Activated T-helper 2 cell treated with anti-CD3 and anti-CD28 coated beads, Interferon-gamma antibody, Interleukin-2, Interleukin-4, amounts not matched to agents 10 μg/mL and 5 μg/mL and 100 μg/mL, durations not matched to agents 14 hours and 24 hours and 36 hours (primary cell): ENCODE data around the gene DSCAM. TPM values are rescaled to one million over a fixed set of nuclear protein-coding genes. Genes with fewer than 3 reads are reported as not detected.

Source experiments
- DNase-seq: peaks from one replicate; pipeline ENCODE4 v3.0.0; 2021; ENCODE audit warnings: low spot score
- H3K27ac Mint-ChIP-seq: one replicate; pipeline ENCODE4 v1.8.0; 2021; ENCODE audit warnings: mixed read lengths
- H3K27me3 Mint-ChIP-seq: one replicate; pipeline ENCODE4 v1.8.0; 2021; ENCODE audit warnings: low read depth, mixed read lengths
- H3K36me3 Mint-ChIP-seq: one replicate; pipeline ENCODE4 v1.8.0; 2021; ENCODE audit warnings: low read depth, mixed read lengths
- H3K4me1 Mint-ChIP-seq: one replicate; pipeline ENCODE4 v1.8.0; 2021; ENCODE audit warnings: low read depth, mixed read lengths
- H3K4me3 Mint-ChIP-seq: one replicate; pipeline ENCODE4 v1.8.0; 2021; ENCODE audit warnings: low read depth, mild to moderate bottlenecking, moderate library complexity, mixed read lengths
- H3K9me3 Mint-ChIP-seq: one replicate; pipeline ENCODE4 v1.8.0; 2021; ENCODE audit warnings: mixed read lengths
- intact Hi-C: fragments of 100-400 bp; cut with micrococcal nuclease; formaldehyde crosslinking; loops from one replicate; pipeline ENCODE4 v1.15.1; 2023
- total RNA-seq: library from RNA; stranded (reverse); gene quantifications from 2 replicates; pipeline ENCODE4 v1.2.3, GENCODE V29; 2022

DSCAM gene
- total RNA-seq, 1 donor from 2014 or later = not detected

DNA sequence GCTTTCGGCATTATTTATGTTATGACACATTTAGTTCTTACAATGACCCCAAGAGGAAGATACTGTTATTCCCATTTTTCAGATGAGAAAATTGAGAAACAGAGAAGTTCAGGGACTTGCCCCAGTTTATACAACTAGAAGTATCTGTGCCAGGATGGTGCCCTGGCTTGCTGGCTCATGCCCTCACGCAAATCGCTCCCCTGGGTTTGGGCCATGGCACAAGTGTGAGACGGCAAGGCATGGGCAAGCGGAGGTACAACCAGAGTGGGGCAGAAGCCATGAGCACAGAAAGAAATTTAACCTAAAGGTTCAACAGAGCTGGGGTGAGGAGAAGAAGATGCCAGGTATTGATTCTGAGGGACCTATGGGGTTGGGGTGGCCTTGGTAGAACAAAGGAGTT lies 469.8 kb downstream of the DSCAM start:
- Mint-ChIP-seq H3K27ac (no peak overlapping the region), H3K4me3 (no peak overlapping the region), H3K9me3 (peaks cover 17% of the 10 kb centered on the region), H3K4me1 (no peaks in the 10 kb centered on the region), H3K36me3 (no peaks in the 10 kb centered on the region), H3K27me3 (no peaks in the 10 kb centered on the region)
- DNase-seq = no peak
- intact Hi-C loops = no loop called here

DNA sequence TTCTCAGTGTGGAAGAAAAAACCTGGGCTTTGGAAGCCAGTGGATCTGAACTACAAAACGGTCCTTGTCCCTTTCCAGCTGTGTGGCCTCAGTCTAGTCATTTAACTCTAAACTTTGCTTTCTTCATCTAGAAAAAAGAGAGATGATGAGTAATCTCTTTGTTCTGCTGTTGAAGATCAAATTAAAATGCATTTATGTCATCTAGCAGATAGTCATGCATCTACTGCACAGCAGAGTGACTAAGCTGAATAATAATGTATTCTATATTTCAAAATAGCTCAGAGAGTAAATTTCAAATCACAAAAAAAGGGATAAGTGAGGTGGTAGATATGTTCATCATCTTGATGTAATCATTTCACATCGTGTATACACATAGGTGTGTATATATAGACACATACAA lies 473.2 kb downstream of the DSCAM start:
- intact Hi-C loops = no loop called here
- Mint-ChIP-seq H3K36me3 (no peaks in the 10 kb centered on the region), H3K27me3 (no peaks in the 10 kb centered on the region), H3K27ac (no peak overlapping the region), H3K4me1 (no peaks in the 10 kb centered on the region), H3K4me3 (no peak overlapping the region), H3K9me3 (peaks cover 5% of the 10 kb centered on the region)
- DNase-seq = no peak

DNA sequence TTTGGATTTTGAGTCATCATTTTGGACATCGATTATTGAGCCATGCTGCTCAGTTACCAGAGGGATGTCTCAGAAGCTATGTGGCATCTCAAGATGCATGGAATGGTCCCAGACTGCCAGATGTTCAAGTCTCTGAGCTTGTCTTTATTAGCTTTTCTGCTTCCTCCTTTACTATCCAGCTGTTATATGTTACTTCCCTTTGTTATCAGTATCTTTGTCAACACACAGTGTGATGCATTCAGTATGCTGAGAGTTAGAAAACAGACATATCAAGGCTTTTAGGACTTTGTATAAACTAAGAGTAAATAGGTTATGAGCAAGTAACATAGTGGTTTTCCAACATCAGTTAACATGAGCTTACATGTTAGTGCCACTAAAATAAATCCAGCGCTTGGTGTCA lies 474.5 kb downstream of the DSCAM start:
- no peaks in the 10 kb centered on the region for H3K36me3 Mint-ChIP-seq
- no peak overlapping the region for H3K4me3 Mint-ChIP-seq

DNA sequence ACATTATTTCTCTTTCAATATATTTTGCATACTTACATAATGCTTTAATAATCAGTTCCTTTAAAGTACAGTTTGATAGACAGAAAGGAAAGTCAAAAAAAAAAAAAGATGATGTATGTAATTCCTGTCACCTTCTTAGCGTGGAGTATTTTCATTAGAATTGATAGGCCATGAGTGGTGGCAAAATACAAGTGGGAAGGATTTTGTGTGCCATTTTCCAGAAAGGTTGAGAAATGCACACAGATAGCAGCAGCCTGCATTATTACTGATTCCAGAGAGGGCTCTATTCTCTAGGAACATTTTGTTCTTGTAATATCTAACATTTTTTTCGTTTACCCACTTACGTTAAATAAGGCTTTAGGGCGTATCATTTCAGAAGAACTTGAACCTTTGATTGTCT lies 475.6 kb downstream of the DSCAM start:
- Mint-ChIP-seq H3K4me1 (no peaks in the 10 kb centered on the region), H3K9me3 (peaks cover 15% of the 10 kb centered on the region), H3K4me3 (no peak overlapping the region), H3K27ac (no peak overlapping the region), H3K27me3 (no peaks in the 10 kb centered on the region), H3K36me3 (no peaks in the 10 kb centered on the region)
- intact Hi-C loops = no loop called here
- DNase-seq = no peak

More for the DNA sequence above, 474.5 kb downstream of the DSCAM start:
- H3K27ac Mint-ChIP-seq = no peak overlapping the region
- H3K27me3 Mint-ChIP-seq = no peaks in the 10 kb centered on the region
- intact Hi-C loops = no loop called here
- DNase-seq = no peak
- H3K9me3 Mint-ChIP-seq = peaks cover 16% of the 10 kb centered on the region
- H3K4me1 Mint-ChIP-seq = no peaks in the 10 kb centered on the region

DNA sequence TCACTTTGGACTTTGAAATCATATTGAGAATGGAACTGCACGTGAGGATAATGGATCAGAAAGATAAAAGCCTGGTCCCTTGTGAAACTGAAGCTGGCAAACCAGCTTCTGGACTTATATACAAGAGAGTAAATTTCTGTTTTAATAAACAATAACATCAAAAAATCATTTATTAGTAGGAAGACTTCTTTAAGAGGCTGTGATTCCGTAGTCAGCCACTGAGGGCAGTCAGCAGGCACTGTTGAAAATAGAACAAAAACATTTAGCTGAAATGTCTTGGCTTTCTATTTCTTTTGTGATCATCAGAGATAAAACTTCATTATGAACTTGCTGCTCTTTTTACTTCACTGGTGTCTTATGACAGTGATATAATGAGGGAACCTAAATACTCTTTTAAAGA lies 490.3 kb downstream of the DSCAM start:
- no peaks in the 10 kb centered on the region for H3K27me3 Mint-ChIP-seq
- no peak overlapping the region for H3K4me3 Mint-ChIP-seq
- no peak for DNase-seq
- no peaks in the 10 kb centered on the region for H3K36me3 Mint-ChIP-seq
- intact Hi-C loops = no loop called here
- H3K27ac Mint-ChIP-seq = no peak overlapping the region
- peaks cover 17% of the 10 kb centered on the region for H3K9me3 Mint-ChIP-seq
- H3K4me1 Mint-ChIP-seq = no peaks in the 10 kb centered on the region

DNA sequence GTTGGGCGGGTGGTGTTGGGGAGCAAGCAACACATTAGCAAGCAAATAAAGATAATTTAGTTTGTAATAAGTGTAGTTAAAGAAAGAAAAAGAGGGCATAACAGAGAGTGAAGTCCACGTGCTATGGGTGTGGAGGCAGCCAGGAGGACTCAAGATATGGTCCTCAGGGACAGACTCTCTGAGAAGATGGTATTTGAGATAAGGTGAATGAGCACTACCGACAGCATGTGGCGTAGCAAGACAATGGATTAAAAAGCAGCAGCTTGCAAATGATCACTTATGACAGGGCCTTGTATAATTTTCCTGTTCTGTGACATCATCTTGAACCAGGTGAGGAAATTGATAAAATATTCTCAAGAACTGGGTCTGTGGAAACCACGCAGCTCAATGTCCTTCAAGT lies 491.9 kb downstream of the DSCAM start:
- no peaks in the 10 kb centered on the region for H3K36me3 Mint-ChIP-seq
- peaks cover 26% of the 10 kb centered on the region for H3K9me3 Mint-ChIP-seq
- H3K4me3 Mint-ChIP-seq = no peak overlapping the region
- H3K27me3 Mint-ChIP-seq = no peaks in the 10 kb centered on the region
- DNase-seq = no peak
- H3K4me1 Mint-ChIP-seq = no peaks in the 10 kb centered on the region
- intact Hi-C loops = no loop called here
- H3K27ac Mint-ChIP-seq = no peak overlapping the region

DNA sequence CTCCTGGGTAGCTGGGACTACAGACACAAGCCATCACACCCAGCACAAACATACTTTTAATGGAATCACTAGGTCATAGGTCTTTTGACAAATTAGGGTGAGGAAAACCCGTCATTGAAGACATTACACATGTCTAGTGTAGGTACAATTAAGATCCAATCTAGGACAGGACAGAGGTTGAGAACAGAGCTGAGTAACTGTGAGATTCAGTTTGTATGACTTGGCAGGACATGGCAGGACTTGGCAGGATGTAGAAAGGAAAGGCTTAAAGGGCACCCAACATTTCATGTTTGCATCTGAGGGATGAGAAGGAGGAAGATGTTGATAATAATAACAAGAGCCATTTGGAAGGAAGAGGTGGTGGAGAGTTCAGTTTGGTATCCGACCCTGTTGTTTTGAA lies 496.0 kb downstream of the DSCAM start:
- no peak overlapping the region for H3K27ac Mint-ChIP-seq
- intact Hi-C loops = no loop called here
- no peaks in the 10 kb centered on the region for H3K4me1 Mint-ChIP-seq
- no peaks in the 10 kb centered on the region for H3K27me3 Mint-ChIP-seq
- DNase-seq = no peak
- no peaks in the 10 kb centered on the region for H3K36me3 Mint-ChIP-seq
- H3K9me3 Mint-ChIP-seq = peaks cover 24% of the 10 kb centered on the region
- H3K4me3 Mint-ChIP-seq = no peak overlapping the region

DNA sequence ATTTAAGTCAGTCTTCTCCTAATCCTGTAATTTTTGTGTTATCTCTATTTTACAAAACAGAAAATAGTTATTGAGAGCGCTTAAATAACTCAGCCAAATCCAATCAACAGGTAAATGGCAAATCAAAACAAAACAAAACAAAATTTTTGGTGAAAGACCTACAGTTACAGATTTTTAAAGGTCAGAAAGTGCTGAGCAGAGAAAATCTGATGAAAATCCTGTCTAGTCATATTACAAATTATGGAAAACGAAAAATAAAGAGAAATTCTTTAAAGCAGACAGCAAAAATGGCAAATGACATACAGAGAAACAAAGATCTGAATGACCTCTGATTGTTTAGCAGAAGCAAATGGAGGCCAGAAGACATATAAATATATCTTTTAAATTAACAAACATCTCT lies 497.4 kb downstream of the DSCAM start:
- H3K27ac Mint-ChIP-seq = no peak overlapping the region
- no peaks in the 10 kb centered on the region for H3K27me3 Mint-ChIP-seq
- H3K4me3 Mint-ChIP-seq = no peak overlapping the region
- no peak for DNase-seq
- no peaks in the 10 kb centered on the region for H3K36me3 Mint-ChIP-seq
- intact Hi-C loops = no loop called here
- peaks cover 23% of the 10 kb centered on the region for H3K9me3 Mint-ChIP-seq
- no peaks in the 10 kb centered on the region for H3K4me1 Mint-ChIP-seq

DNA sequence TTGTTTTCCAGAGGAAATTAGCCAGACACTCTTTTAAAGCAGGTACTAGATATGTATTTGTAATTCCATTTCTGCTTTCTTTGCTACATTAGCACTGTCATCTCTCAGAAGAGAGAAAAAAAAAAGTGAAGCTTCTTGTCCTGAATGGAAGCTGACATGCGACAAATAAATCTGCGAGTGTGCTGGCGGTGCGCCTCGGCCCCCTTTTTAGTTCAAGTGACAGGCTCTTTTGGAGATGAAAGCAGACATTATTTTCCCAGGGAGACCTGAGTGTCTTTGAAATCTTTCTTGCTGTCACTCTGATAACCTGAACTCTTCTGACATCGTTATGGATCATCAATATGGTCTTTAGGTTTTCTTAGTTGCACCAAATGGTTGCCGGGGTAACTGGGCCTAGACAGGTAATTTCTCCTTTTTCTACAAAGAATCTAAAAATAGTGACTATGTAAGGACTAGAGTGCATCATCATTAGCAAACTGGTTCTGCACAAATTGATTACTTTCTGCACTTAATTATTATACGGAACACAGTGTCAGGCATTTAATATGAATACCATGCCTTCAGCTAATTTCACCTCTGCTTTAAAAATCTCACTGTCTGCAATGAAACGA lies 501.1 kb downstream of the DSCAM start:
- no peak overlapping the region for H3K4me3 Mint-ChIP-seq
- intact Hi-C loops = no loop called here
- no peaks in the 10 kb centered on the region for H3K27me3 Mint-ChIP-seq
- H3K27ac Mint-ChIP-seq = no peak overlapping the region
- DNase-seq = no peak
- H3K9me3 Mint-ChIP-seq = peaks cover 18% of the 10 kb centered on the region
- H3K36me3 Mint-ChIP-seq = no peaks in the 10 kb centered on the region
- H3K4me1 Mint-ChIP-seq = no peaks in the 10 kb centered on the region

DNA sequence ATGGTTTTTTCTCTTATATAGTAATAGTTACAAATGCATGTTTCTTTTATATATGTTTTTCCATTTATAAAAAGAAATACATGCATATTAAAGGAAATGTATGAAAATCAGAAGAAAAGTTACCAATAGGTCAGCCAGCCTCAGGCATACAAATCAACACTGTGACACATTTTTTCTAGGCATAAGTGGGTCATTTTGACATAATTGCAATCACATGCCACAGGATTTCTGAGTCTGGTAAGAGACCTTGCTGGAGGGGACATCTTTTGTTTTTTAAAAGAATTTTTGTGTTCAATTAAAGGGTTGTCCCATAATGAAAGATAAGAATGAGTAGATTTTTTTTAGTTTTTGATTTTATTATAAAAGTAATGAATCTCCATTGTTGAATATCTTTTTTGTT lies 506.6 kb downstream of the DSCAM start:
- intact Hi-C loops = no loop called here
- H3K27me3 Mint-ChIP-seq = no peaks in the 10 kb centered on the region
- H3K4me1 Mint-ChIP-seq = no peaks in the 10 kb centered on the region
- H3K4me3 Mint-ChIP-seq = no peak overlapping the region
- DNase-seq = no peak
- no peaks in the 10 kb centered on the region for H3K36me3 Mint-ChIP-seq
- H3K9me3 Mint-ChIP-seq = peaks cover 8% of the 10 kb centered on the region
- no peak overlapping the region for H3K27ac Mint-ChIP-seq

DNA sequence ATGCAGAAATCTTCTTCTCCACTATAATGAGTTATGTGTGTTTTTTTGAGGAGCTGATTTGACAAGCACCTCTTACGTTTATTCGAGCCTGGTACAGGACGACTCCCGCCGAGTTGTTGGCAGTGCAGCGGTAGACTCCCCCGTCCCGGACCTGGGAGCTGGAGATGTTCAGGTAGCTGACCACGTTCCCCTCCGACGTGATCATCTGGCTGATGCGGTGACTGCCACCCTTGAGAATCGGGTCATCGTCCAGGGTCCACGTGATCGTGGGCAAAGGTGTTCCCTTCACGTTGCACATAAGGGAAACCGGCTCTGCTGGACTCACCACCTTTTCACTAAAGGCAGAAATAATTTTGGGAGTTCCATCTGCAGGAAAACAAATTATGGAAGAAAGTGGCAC lies 507.9 kb downstream of the DSCAM start:
- H3K27ac Mint-ChIP-seq = no peak overlapping the region
- no peaks in the 10 kb centered on the region for H3K4me1 Mint-ChIP-seq
- no peak overlapping the region for H3K4me3 Mint-ChIP-seq
- DNase-seq = no peak
- H3K27me3 Mint-ChIP-seq = no peaks in the 10 kb centered on the region
- H3K36me3 Mint-ChIP-seq = no peaks in the 10 kb centered on the region
- H3K9me3 Mint-ChIP-seq = peaks cover 6% of the 10 kb centered on the region
- intact Hi-C loops = no loop called here

DNA sequence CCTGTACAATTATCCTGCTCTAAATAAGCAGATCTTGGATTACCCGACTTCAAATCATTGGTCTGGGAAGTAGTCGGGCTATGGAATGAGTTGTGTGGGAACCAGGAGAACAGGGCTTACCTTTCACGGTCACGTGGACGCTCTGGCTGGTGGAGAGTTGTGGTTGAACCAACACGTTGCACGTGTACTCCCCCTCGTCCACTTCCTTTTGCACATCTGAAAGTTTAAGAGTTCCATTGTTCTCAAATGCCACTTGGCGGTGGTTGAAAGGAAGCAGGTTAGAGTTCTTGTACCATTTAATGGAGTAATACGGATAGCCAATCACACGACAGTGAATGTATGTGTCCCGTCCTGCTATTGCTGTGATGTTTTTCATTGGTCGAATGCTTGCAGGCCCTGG lies 509.0 kb downstream of the DSCAM start:
- H3K27me3 Mint-ChIP-seq = no peaks in the 10 kb centered on the region
- H3K27ac Mint-ChIP-seq = no peak overlapping the region
- no peak for DNase-seq
- intact Hi-C loops = no loop called here
- H3K4me3 Mint-ChIP-seq = no peak overlapping the region
- H3K4me1 Mint-ChIP-seq = no peaks in the 10 kb centered on the region
- H3K36me3 Mint-ChIP-seq = no peaks in the 10 kb centered on the region
- peaks cover 7% of the 10 kb centered on the region for H3K9me3 Mint-ChIP-seq

DNA sequence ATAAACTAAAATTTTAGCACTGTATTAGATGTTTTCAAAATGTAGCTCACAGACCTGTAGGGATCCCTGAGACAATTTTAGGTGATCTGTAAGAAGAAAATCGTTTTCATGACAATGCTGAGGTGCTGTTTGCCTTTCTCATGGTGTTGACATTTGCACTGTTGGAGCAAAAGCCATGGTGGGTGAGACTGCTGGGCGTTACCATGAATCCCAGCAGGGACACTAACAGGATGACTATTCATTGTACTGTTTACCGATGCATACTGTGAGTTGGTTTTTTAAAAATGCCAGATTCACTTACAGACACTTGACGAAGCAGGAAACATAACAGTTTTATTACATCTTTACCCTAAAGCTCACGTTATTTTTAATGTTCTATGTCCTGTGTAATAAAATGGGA lies 511.3 kb downstream of the DSCAM start:
- Mint-ChIP-seq H3K27me3 (no peaks in the 10 kb centered on the region), H3K36me3 (no peaks in the 10 kb centered on the region), H3K4me3 (no peak overlapping the region), H3K9me3 (peaks cover 7% of the 10 kb centered on the region), H3K4me1 (no peaks in the 10 kb centered on the region), H3K27ac (no peak overlapping the region)
- intact Hi-C loops = no loop called here
- no peak for DNase-seq

DNA sequence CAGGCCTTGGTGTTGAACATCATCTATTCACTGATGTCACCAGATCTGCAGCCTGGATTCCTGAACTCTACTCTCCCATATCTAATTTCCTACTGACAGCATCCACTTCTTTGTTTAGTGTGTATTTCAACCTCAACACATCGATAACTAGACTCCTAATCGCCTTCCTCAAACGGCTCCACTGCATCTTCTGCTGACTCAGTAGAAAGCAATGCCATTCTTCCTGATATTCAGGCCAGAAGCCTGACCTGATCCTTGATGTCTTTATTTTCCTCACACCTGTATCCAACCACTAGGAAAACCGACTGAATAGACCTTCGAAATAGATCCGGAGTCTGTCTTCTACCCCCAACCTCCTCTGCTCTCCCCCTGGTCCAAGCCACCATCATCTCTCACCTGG lies 512.8 kb downstream of the DSCAM start:
- no peak overlapping the region for H3K27ac Mint-ChIP-seq
- no peak overlapping the region for H3K4me3 Mint-ChIP-seq
- intact Hi-C loops = no loop called here
- H3K9me3 Mint-ChIP-seq = peaks cover 7% of the 10 kb centered on the region
- H3K4me1 Mint-ChIP-seq = no peaks in the 10 kb centered on the region
- H3K27me3 Mint-ChIP-seq = no peaks in the 10 kb centered on the region
- no peak for DNase-seq
- no peaks in the 10 kb centered on the region for H3K36me3 Mint-ChIP-seq
